Keratinocyte (primary cell): Measurements from ENCODE around the gene GABRA1. TPM values are rescaled to one million over a fixed set of nuclear protein-coding genes. Genes with fewer than 3 reads are reported as not detected.

Source experiments
- DNase-seq: peaks from one replicate; pipeline ENCODE4 v3.0.0-alpha.2; 2011; ENCODE audit warnings: low read depth, missing footprints, low spot score
- FAIRE-seq: peaks from 2 replicates; lab custom pipeline; 2011; peaks lifted over from hg19 to GRCh38; lab: Jason Lieb, UNC
- H2AFZ ChIP-seq: 2 replicates; pipeline ENCODE4 v1.6.0; 2012; ENCODE audit warnings: low read length, control low read depth, inconsistent platforms; ENCODE audit not compliant: control insufficient read depth
- H3K27ac ChIP-seq: 2 replicates; pipeline ENCODE4 v1.5.1; 2011; ENCODE audit warnings: low read length; ENCODE audit not compliant: control insufficient read depth, insufficient read depth
- H3K27me3 ChIP-seq: 3 replicates; pipeline ENCODE4 v1.6.0; 2011; ENCODE audit warnings: low read length; ENCODE audit not compliant: control insufficient read depth, insufficient read depth; ENCODE audit errors: extremely low read depth
- H3K36me3 ChIP-seq, 2 experiments: 2 replicates in 1 of 2; 3 replicates in 1 of 2; pipeline ENCODE4 v1.5.1; 2011; ENCODE audit warnings: low read length in 2 of 2, mild to moderate bottlenecking in 1 of 2; ENCODE audit not compliant: control insufficient read depth in 2 of 2, insufficient read depth in 2 of 2; ENCODE audit errors: extremely low read depth in 1 of 2
- H3K4me1 ChIP-seq: 3 replicates; pipeline ENCODE4 v1.5.1; 2011; ENCODE audit warnings: low read length; ENCODE audit not compliant: control insufficient read depth, insufficient read depth; ENCODE audit errors: extremely low read depth
- H3K4me2 ChIP-seq: 3 replicates; pipeline ENCODE4 v1.6.0; 2011; ENCODE audit warnings: low read depth, low read length; ENCODE audit not compliant: control insufficient read depth, insufficient read depth; ENCODE audit errors: extremely low read depth
- H3K4me3 ChIP-seq, 3 experiments: fragments of 200-600 bp in 1 of 3; sonication (generic) in 1 of 3; 2 replicates in 2 of 3; 3 replicates in 1 of 3; pipeline ENCODE4 v1.5.1; 2011 to 2016; ENCODE audit warnings: low read length in 3 of 3, mild to moderate bottlenecking in 3 of 3, control low read depth in 2 of 3, inconsistent platforms in 1 of 3, low read depth in 1 of 3, mixed read lengths in 1 of 3, mixed run types in 1 of 3, moderate library complexity in 1 of 3; ENCODE audit not compliant: control insufficient read depth in 2 of 3, insufficient read depth in 2 of 3; ENCODE audit errors: extremely low read depth in 1 of 3
- H3K79me2 ChIP-seq: 2 replicates; pipeline ENCODE4 v1.6.0; 2012; ENCODE audit warnings: low read length; ENCODE audit not compliant: control insufficient read depth, insufficient read depth
- H3K9ac ChIP-seq: 3 replicates; pipeline ENCODE4 v1.6.0; 2011; ENCODE audit warnings: low read length; ENCODE audit not compliant: control insufficient read depth, insufficient read depth; ENCODE audit errors: extremely low read depth
- H3K9me1 ChIP-seq: 3 replicates; pipeline ENCODE4 v1.6.0; 2011; ENCODE audit warnings: low read length; ENCODE audit not compliant: control insufficient read depth, insufficient read depth; ENCODE audit errors: extremely low read depth
- H3K9me3 ChIP-seq: 2 replicates; pipeline ENCODE4 v1.5.1; 2012; ENCODE audit warnings: low read depth, low read length; ENCODE audit not compliant: control insufficient read depth
- H4K20me1 ChIP-seq: 3 replicates; pipeline ENCODE4 v1.6.0; 2011; ENCODE audit warnings: low read length; ENCODE audit not compliant: control insufficient read depth, insufficient read depth; ENCODE audit errors: extremely low read depth
- EZH2 ChIP-seq: IDR thresholded peaks from one replicate; pipeline ENCODE4 v1.6.1; 2012; ENCODE audit warnings: inconsistent platforms, mild to moderate bottlenecking, low read length, moderate library complexity
- dilution Hi-C: fragments of 300-500 bp; cut with MboI; formaldehyde crosslinking; loops from one replicate; pipeline ENCODE4 v1.7.0; 2020; ENCODE audit warnings: low sequenced_read_pairs; ENCODE audit not compliant: extremely low pct_ligation_motif_present
- polyA plus RNA-seq, 5 experiments: library from polyadenylated mRNA; depleted of rRNA in 3 of 5; stranded (reverse) in 3 of 5; stranded (forward) in 1 of 5; unstranded in 1 of 5; fragments of >200 nt; gene quantifications; 1 replicate in 1 of 5; 2 replicates in 3 of 5; 3 replicates in 1 of 5; pipeline versions ENCODE4 v1.2.1 to v1.2.3, GENCODE V29; 2011 to 2012; ENCODE audit warnings: missing spikeins in 2 of 5, low read depth in 1 of 5, low replicate concordance in 1 of 5
- TF ChIP-seq, protein P1 (sequence below), 3 experiments: IDR thresholded peaks in 1 of 3; conservative IDR thresholded peaks in 1 of 3; optimal IDR thresholded peaks in 1 of 3; 2 replicates in 2 of 3; 3 replicates in 1 of 3; pipeline versions ENCODE3 to v1.5.1; 2011; ENCODE audit warnings: low read length in 3 of 3, mild to moderate bottlenecking in 3 of 3, moderate library complexity in 2 of 3, control low read depth in 1 of 3, inconsistent platforms in 1 of 3; ENCODE audit not compliant: insufficient read depth in 2 of 3; ENCODE audit errors: extremely low read depth in 1 of 3

GABRA1 gene
- polyA plus RNA-seq, 1 donor (not counting 4 experiments of a cell fraction or from before 2014, with no cell fraction given), result not detected

GRCh38 chr5:161899590-161899989, 51.7 kb downstream of the GABRA1 start:
- FAIRE-seq, result no peak
- H3K9me1 ChIP-seq, result no peaks in the 10 kb centered on the region
- no peaks in the 10 kb centered on the region for H4K20me1 ChIP-seq
- H3K79me2 ChIP-seq, result no peaks in the 10 kb centered on the region
- H3K27ac ChIP-seq, result no peak overlapping the region
- H3K4me3 ChIP-seq, result no peak overlapping the region
- H3K9ac ChIP-seq, result no peak overlapping the region
- H3K27me3 ChIP-seq, result no peaks in the 10 kb centered on the region
- no peaks in the 10 kb centered on the region for H3K36me3 ChIP-seq
- H2AFZ ChIP-seq, result no peak overlapping the region
- dilution Hi-C loops, result no loop called here
- no peak overlapping the region for H3K4me2 ChIP-seq
- no peak for DNase-seq
- no peaks in the 10 kb centered on the region for H3K9me3 ChIP-seq
- H3K4me1 ChIP-seq, result no peaks in the 10 kb centered on the region
- TF ChIP-seq, protein P1, sequence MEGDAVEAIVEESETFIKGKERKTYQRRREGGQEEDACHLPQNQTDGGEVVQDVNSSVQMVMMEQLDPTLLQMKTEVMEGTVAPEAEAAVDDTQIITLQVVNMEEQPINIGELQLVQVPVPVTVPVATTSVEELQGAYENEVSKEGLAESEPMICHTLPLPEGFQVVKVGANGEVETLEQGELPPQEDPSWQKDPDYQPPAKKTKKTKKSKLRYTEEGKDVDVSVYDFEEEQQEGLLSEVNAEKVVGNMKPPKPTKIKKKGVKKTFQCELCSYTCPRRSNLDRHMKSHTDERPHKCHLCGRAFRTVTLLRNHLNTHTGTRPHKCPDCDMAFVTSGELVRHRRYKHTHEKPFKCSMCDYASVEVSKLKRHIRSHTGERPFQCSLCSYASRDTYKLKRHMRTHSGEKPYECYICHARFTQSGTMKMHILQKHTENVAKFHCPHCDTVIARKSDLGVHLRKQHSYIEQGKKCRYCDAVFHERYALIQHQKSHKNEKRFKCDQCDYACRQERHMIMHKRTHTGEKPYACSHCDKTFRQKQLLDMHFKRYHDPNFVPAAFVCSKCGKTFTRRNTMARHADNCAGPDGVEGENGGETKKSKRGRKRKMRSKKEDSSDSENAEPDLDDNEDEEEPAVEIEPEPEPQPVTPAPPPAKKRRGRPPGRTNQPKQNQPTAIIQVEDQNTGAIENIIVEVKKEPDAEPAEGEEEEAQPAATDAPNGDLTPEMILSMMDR (optimal IDR thresholded peaks at IDR 0.05 in 1 of 3, IDR thresholded peaks at IDR 0.05 in 1 of 3, conservative IDR thresholded peaks at IDR 0.05 in 1 of 3; ENCODE audit: extremely low read depth in 1 of 3, insufficient read depth in 2 of 3, low read length in 3 of 3), result no peak
- no peak for TF ChIP-seq EZH2

GRCh38 chr5:161900981-161901380, 53.1 kb downstream of the GABRA1 start:
- Histone ChIP-seq H3K9ac (no peak overlapping the region), H3K27me3 (no peaks in the 10 kb centered on the region), H4K20me1 (no peaks in the 10 kb centered on the region), H2AFZ (no peak overlapping the region), H3K4me3 (no peak overlapping the region), H3K27ac (no peak overlapping the region), H3K36me3 (no peaks in the 10 kb centered on the region), H3K9me3 (no peaks in the 10 kb centered on the region), H3K9me1 (no peaks in the 10 kb centered on the region), H3K4me2 (no peak overlapping the region), H3K4me1 (no peaks in the 10 kb centered on the region), H3K79me2 (no peaks in the 10 kb centered on the region)
- TF ChIP-seq EZH2, result no peak
- TF ChIP-seq, protein P1 (optimal IDR thresholded peaks at IDR 0.05 in 1 of 3, IDR thresholded peaks at IDR 0.05 in 1 of 3, conservative IDR thresholded peaks at IDR 0.05 in 1 of 3; ENCODE audit: extremely low read depth in 1 of 3, insufficient read depth in 2 of 3, low read length in 3 of 3), result no peak
- dilution Hi-C loops, result no loop called here
- DNase-seq, result no peak
- no peak for FAIRE-seq
